SK-N-SH (cell line): ENCODE data around the gene RPL21. TPM values are rescaled to one million over a fixed set of nuclear protein-coding genes. Genes with fewer than 3 reads are reported as not detected.
A peak's percentile ranks its signal among the peaks of the same experiment; 100 is the strongest.

Experiments
- CTCF ChIA-PET: fragments of 300-600, 350-600 bp; formaldehyde crosslinking; extraction: SDS; loops from one replicate; lab custom pipeline; 2021; lab: Yijun Ruan, JAX
- POLR2A ChIA-PET: fragments of 350-600 bp; sonication (Branson Sonifier 250); formaldehyde crosslinking; extraction: SDS; loops from one replicate; lab custom pipeline; 2020; ENCODE audit warnings: antibody characterized with exemption, inconsistent platforms; lab: Yijun Ruan, JAX
- DNase-seq: peaks from one replicate; pipeline ENCODE4 v3.0.0; 2012
- H2AFZ ChIP-seq: fragments of 200-600 bp; sonication (generic); 2 replicates; pipeline ENCODE4 v1.8.1; 2016; ENCODE audit warnings: antibody characterized with exemption, mild to moderate bottlenecking, low read depth
- H3F3A ChIP-seq: fragments of 200-600 bp; sonication (generic); replicated peaks from 2 replicates; pipeline ENCODE3; 2016; ENCODE audit warnings: antibody characterized with exemption, mild to moderate bottlenecking; ENCODE audit not compliant: insufficient read depth
- H3K27ac ChIP-seq, 2 experiments: fragments of 200-500 bp in 1 of 2; fragments of 200-600 bp in 1 of 2; sonication (Bioruptor generic) in 1 of 2; sonication (generic), shearing (Covaris generic) in 1 of 2; 2 replicates each; pipeline versions ENCODE4 v1.5.1 to v1.6.1; 2014 to 2016; ENCODE audit warnings: low read depth in 2 of 2, inconsistent platforms in 1 of 2, low read length in 1 of 2, mild to moderate bottlenecking in 1 of 2, mixed read lengths in 1 of 2
- H3K27me3 ChIP-seq: fragments of 200-600 bp; sonication (generic), shearing (Covaris generic); 2 replicates; pipeline ENCODE4 v1.6.1; 2016; ENCODE audit warnings: mixed run types; ENCODE audit not compliant: insufficient read depth
- H3K36me3 ChIP-seq, 2 experiments: fragments of 200-500 bp in 1 of 2; fragments of 200-600 bp in 1 of 2; sonication (Bioruptor generic) in 1 of 2; sonication (generic) in 1 of 2; replicated peaks in 1 of 2; 2 replicates each; pipeline versions ENCODE3 to v1.5.1; 2014 to 2016; ENCODE audit warnings: low read length in 1 of 2, mild to moderate bottlenecking in 1 of 2; ENCODE audit not compliant: insufficient read depth in 2 of 2, control insufficient read depth in 1 of 2
- H3K4me1 ChIP-seq, 2 experiments: fragments of 200-500 bp in 1 of 2; fragments of 200-600 bp in 1 of 2; sonication (Bioruptor generic) in 1 of 2; sonication (generic), shearing (Covaris generic) in 1 of 2; 2 replicates each; pipeline versions ENCODE4 v1.5.1 to v1.6.1; 2014 to 2016; ENCODE audit warnings: low read depth in 1 of 2, low read length in 1 of 2, mixed run types in 1 of 2; ENCODE audit not compliant: insufficient read depth in 2 of 2, control insufficient read depth in 1 of 2
- H3K4me2 ChIP-seq: fragments of 200-600 bp; sonication (generic), shearing (Covaris generic); 2 replicates; pipeline ENCODE4 v1.6.1; 2017; ENCODE audit warnings: mixed run types
- H3K4me3 ChIP-seq, 2 experiments: fragments of 200-500 bp in 1 of 2; fragments of 200-600 bp in 1 of 2; sonication (Bioruptor generic) in 1 of 2; sonication (generic), shearing (Covaris generic) in 1 of 2; 2 replicates each; pipeline versions ENCODE4 v1.5.1 to v1.8.1; 2014 to 2016; ENCODE audit warnings: low read depth in 2 of 2, inconsistent platforms in 1 of 2, low read length in 1 of 2, mild to moderate bottlenecking in 1 of 2, mixed read lengths in 1 of 2, moderate library complexity in 1 of 2
- H3K79me2 ChIP-seq: fragments of 200-600 bp; sonication (generic); 2 replicates; pipeline ENCODE4 v1.8.1; 2017; ENCODE audit warnings: mild to moderate bottlenecking; ENCODE audit not compliant: insufficient read depth
- H3K9ac ChIP-seq: fragments of 200-600 bp; sonication (generic); 2 replicates; pipeline ENCODE4 v1.6.1; 2017; ENCODE audit warnings: mixed run types
- H3K9me2 ChIP-seq: fragments of 200-600 bp; sonication (generic); 2 replicates; pipeline ENCODE4 v1.6.1; 2017; ENCODE audit warnings: mixed run types
- H3K9me3 ChIP-seq: fragments of 200-600 bp; sonication (generic); 2 replicates; pipeline ENCODE4 v1.6.1; 2017; ENCODE audit warnings: mixed run types, mild to moderate bottlenecking, moderate library complexity
- H4K20me1 ChIP-seq: fragments of 200-600 bp; sonication (generic); 2 replicates; pipeline ENCODE4 v1.6.1; 2017; ENCODE audit warnings: mild to moderate bottlenecking, mixed run types; ENCODE audit not compliant: insufficient read depth
- EZH2phosphoT487 ChIP-seq: fragments of 200-600 bp; sonication (generic); IDR thresholded peaks from 2 replicates; pipeline ENCODE4 v1.6.1; 2017; ENCODE audit warnings: low read depth, mixed run types, mild to moderate bottlenecking, antibody characterized with exemption, moderate library complexity, borderline replicate concordance
- FOSL2 ChIP-seq: IDR thresholded peaks from 2 replicates; pipeline ENCODE4 v1.4.0; 2012; ENCODE audit warnings: low read depth, mild to moderate bottlenecking, moderate library complexity, borderline replicate concordance
- FOXM1 ChIP-seq: IDR thresholded peaks from 2 replicates; pipeline ENCODE4 v1.4.0; 2012; ENCODE audit warnings: low read depth, mild to moderate bottlenecking
- GABPA ChIP-seq: IDR thresholded peaks from 2 replicates; pipeline ENCODE4 v1.4.0; 2012; ENCODE audit warnings: low read depth, mild to moderate bottlenecking
- JUND ChIP-seq: IDR thresholded peaks from 2 replicates; pipeline ENCODE4 v1.4.0; 2012
- NRF1 ChIP-seq: IDR thresholded peaks from 2 replicates; pipeline ENCODE4 v1.6.1; 2012; ENCODE audit warnings: low read depth, mild to moderate bottlenecking, low read length
- POLR2AphosphoS5 ChIP-seq: IDR thresholded peaks from 2 replicates; pipeline ENCODE4 v1.6.1; 2012; ENCODE audit warnings: low read depth, low read length
- RFX5 ChIP-seq: IDR thresholded peaks from 2 replicates; pipeline ENCODE4 v1.6.1; 2012; ENCODE audit warnings: mild to moderate bottlenecking, improper control_type of control experiment, low read length
- USF2 ChIP-seq: fragments of 150-350 bp; IDR thresholded peaks from 2 replicates; pipeline ENCODE4 v1.6.1; 2017; ENCODE audit warnings: antibody characterized with exemption, low read length, low read depth, borderline replicate concordance
- YY1 ChIP-seq: IDR thresholded peaks from 2 replicates; pipeline ENCODE4 v1.4.0; 2012; ENCODE audit warnings: low read depth, mild to moderate bottlenecking
- WGBS: methylation state at CpG from one replicate; pipeline ENCODE4 v1.1.6; 2017; ENCODE audit warnings: low lambda C conversion rate; 5-methylcytosine and 5-hydroxymethylcytosine counted together
- polyA plus RNA-seq, 3 experiments: library from polyadenylated mRNA; depleted of rRNA; stranded (reverse); fragments of >200 nt; gene quantifications; 2 replicates each; pipeline ENCODE4 v1.2.3, GENCODE V29; 2012
- TF ChIP-seq, protein P1 (sequence below): IDR thresholded peaks from 2 replicates; pipeline ENCODE4 v1.4.0; 2012; ENCODE audit warnings: low read depth

Gene RPL21
- polyA plus RNA-seq, 1 of the 3 experiments (the other 2 are of a cell fraction), result 1,261 TPM

- Histone ChIP-seq H3K36me3 (peaks cover 0 to 6% of the 10 kb centered on the region in 2 experiments), H2AFZ (no peak overlapping the region), H3K4me1 (no peaks in the 10 kb centered on the region), H3K79me2 (no peaks in the 10 kb centered on the region), H4K20me1 (no peaks in the 10 kb centered on the region), H3F3A (no peaks in the 10 kb centered on the region), H3K4me3 (no peak overlapping the region), H3K4me2 (no peak overlapping the region), H3K27ac (no peak overlapping the region), H3K9ac (no peak overlapping the region), H3K9me3 (no peaks in the 10 kb centered on the region), H3K27me3 (no peaks in the 10 kb centered on the region), H3K9me2 (no peaks in the 10 kb centered on the region)
- DNase-seq, result no peak
- WGBS, result 68% methylated on average over 5 of the region's 5 CpGs
- TF ChIP-seq YY1 (no peak), EZH2phosphoT487 (no peak), POLR2AphosphoS5 (no peak), USF2 (no peak)
- TF ChIP-seq, protein P1, sequence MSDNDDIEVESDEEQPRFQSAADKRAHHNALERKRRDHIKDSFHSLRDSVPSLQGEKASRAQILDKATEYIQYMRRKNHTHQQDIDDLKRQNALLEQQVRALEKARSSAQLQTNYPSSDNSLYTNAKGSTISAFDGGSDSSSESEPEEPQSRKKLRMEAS, result no peak
- ChIA-PET POLR2A (no interaction called here), CTCF (no interaction called here)
Measured at GRCh38 chr13:27242702-27243101, 8.7 kb upstream of the RPL21 start.

DNA sequence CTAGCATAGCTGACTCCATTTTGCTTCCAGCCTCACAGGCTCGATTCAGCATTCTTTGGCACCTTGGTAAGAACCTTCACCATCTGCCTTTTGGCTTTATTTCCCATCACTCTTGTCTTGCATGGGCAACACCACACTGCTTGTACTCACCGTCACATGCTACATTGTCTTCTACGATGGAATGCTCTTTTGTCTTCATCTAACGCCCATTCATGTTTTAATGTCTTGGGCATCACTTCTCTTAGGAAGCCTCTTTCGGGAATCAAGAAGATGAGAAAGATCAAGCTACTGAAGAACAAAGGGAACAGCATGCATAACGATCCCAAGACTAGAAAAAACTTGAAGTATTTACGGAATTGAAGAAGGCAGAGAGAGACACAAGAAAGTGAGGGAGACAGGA, 5.7 kb upstream of the RPL21 start:
- no peak for DNase-seq
- no peaks in the 10 kb centered on the region for H3K27me3 ChIP-seq
- TF ChIP-seq JUND (no peak), FOXM1 (no peak)
- CTCF ChIA-PET, result interaction anchor here (1.0 kb wide), 1 partner anchor 8 kb away, joined by 3 read pairs; no protein-coding TSS in a partner anchor
- peaks cover 0 to 6% of the 10 kb centered on the region in 2 experiments for H3K36me3 ChIP-seq
- no peaks in the 10 kb centered on the region for H3F3A ChIP-seq
- POLR2A ChIA-PET, result no interaction called here
- no peak overlapping the region for H3K9ac ChIP-seq
- no peaks in the 10 kb centered on the region for H3K9me2 ChIP-seq
- peaks cover 13% of the 10 kb centered on the region for H3K79me2 ChIP-seq
- no peak overlapping the region for H3K4me2 ChIP-seq
- H2AFZ ChIP-seq, result no peak overlapping the region
- peaks cover 0 to 3% of the 10 kb centered on the region in 2 experiments; a peak in 1 of 4 replicates for H3K4me1 ChIP-seq
- 87% methylated on average over 7 of the region's 7 CpGs for WGBS
- no peak overlapping the region for H3K4me3 ChIP-seq
- no peaks in the 10 kb centered on the region for H4K20me1 ChIP-seq
- no peaks in the 10 kb centered on the region for H3K9me3 ChIP-seq
- H3K27ac ChIP-seq, result no peak overlapping the region

DNA sequence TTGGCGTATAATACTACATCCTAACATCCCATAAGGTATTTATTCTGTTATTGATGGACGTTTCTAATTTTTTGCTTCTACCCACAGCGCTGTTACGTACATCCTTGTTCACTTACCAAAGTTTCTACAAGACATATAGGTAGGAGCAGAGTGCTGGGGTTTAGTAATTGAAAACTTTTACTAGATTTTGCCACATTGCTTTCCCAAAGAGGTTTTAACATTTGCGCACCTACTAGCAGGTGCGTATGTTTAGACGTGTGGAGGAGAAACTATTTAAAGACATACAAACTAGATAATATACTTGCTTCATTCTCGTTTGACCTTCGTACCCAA, 559 bp upstream of the RPL21 start:
- Histone ChIP-seq H3K9me3 (no peaks in the 10 kb centered on the region), H4K20me1 (peaks cover 27% of the 10 kb centered on the region), H3K4me2 (peak overlapping the region; percentile 83), H3K9ac (peak overlapping the region; percentile 99), H2AFZ (peak overlapping the region; percentile 90), H3K27ac (peak overlapping the region; percentile 91 to 96), H3K36me3 (peaks cover 26 to 28% of the 10 kb centered on the region in 2 experiments), H3K27me3 (no peaks in the 10 kb centered on the region), H3K9me2 (no peaks in the 10 kb centered on the region), H3K4me3 (peak overlapping the region; percentile 76 to 98), H3K79me2 (peaks cover 62% of the 10 kb centered on the region), H3F3A (peaks cover 4% of the 10 kb centered on the region), H3K4me1 (peaks cover 0 to 10% of the 10 kb centered on the region in 2 experiments; a peak in 1 of 4 replicates)
- no peak for DNase-seq
- CTCF ChIA-PET, result interaction anchor here (1.0 to 1.2 kb wide), 2 partner anchors 20 to 80 kb away, joined by 3 to 4 read pairs; partner anchors contain the start of gene RASL11A
- TF ChIP-seq FOSL2, result no peak
- TF ChIP-seq NRF1, result no peak
- no peak for TF ChIP-seq EZH2phosphoT487
- no peak for TF ChIP-seq RFX5
- no peak for TF ChIP-seq POLR2AphosphoS5
- TF ChIP-seq GABPA, result no peak
- POLR2A ChIA-PET, result interaction anchor here (0.6 to 1.1 kb wide), 4 partner anchors 10 to 38 kb away, joined by 3 to 11 read pairs (median 4); no protein-coding TSS in a partner anchor
- WGBS, result 0% methylated on average over 9 of the region's 9 CpGs
